Measurements from ENCODE around the gene ADCYAP1R1. TPM values are rescaled to one million over a fixed set of nuclear protein-coding genes. Genes with fewer than 3 reads are reported as not detected.

Gene ADCYAP1R1
- total and polyA plus RNA-seq, 2 of the 8 experiments (the other 6 are each of a cell fraction or from before 2014, with no cell fraction given): 14.4 to 14.6 TPM

DNA sequence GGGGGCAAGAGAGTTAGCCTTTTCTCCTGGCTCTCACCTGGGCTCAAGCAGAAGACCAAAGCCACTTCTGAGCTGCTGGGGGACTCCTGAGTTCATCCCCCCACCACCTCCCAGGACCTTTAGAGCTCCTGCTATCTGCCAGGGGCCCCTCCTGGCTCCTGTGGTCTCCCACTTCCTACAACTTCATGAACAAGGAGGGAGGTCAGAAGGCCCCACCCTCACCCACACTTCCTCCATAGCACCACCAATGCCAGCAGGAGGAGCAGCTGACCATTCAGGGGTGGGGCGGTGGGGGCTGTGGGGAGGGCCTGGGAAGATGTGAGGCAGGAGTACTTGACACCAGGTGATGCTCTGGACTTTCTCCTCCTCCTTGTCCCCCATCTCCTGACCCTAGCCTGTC, 32.6 kb upstream of the ADCYAP1R1 start (continued):
- no peak for TF ChIP-seq NANOG (IDR thresholded peaks at IDR 0.05; ENCODE audit: insufficient read depth, low read depth, low read length, poor library complexity, severe bottlenecking)
- no peak for TF ChIP-seq EZH2 (IDR thresholded peaks at IDR 0.05; ENCODE audit: low read depth, low read length, severe bottlenecking)
- no peak for TF ChIP-seq JUND (IDR thresholded peaks at IDR 0.05; ENCODE audit: low read length)
- no peak for TF ChIP-seq KDM5A (IDR thresholded peaks at IDR 0.05; ENCODE audit: low read length)
- TF ChIP-seq RBBP5 (IDR thresholded peaks at IDR 0.05; ENCODE audit: borderline replicate concordance, low read depth, low read length): no peak
- TF ChIP-seq POLR2AphosphoS5 (IDR thresholded peaks at IDR 0.05; ENCODE audit: low read depth, low read length): no peak
- TF ChIP-seq MAFK (IDR thresholded peaks at IDR 0.05; ENCODE audit: low read depth, low read length): no peak
